HG03280 (cell line): ENCODE results near the gene UBE2L3.
A peak's percentile ranks its signal among the peaks of the same experiment; 100 is the strongest.
"Not testable (repeated sequence)": the region's sequence is repeated elsewhere in the genome, so short reads cannot be mapped to it uniquely, and the experiment has no call there.

ENCODE experiments used
- ATAC-seq: cut with Tn5 transposase; IDR thresholded peaks from one replicate; pipeline ENCODE4 v1.9.1; 2021; ENCODE audit warnings: mild to moderate bottlenecking, moderate library complexity; ENCODE audit not compliant: unreplicated experiment

The UBE2L3 gene

GRCh38 chr22:21567456-21568346 is at the start of gene UBE2L3:
Gene UBE2L3, plus strand, starts transcription at chr22:21567714. Its CDS starts 31 bp downstream, at chr22:21567745.
- peak; percentile 71 for ATAC-seq

GRCh38 chr22:21526705-21527500 is 40.6 kb upstream of the UBE2L3 start:
- not testable (repeated sequence) for ATAC-seq

GRCh38 chr22:21531525-21531924 is 36.0 kb upstream of the UBE2L3 start:
- not testable (repeated sequence) for ATAC-seq

DNA sequence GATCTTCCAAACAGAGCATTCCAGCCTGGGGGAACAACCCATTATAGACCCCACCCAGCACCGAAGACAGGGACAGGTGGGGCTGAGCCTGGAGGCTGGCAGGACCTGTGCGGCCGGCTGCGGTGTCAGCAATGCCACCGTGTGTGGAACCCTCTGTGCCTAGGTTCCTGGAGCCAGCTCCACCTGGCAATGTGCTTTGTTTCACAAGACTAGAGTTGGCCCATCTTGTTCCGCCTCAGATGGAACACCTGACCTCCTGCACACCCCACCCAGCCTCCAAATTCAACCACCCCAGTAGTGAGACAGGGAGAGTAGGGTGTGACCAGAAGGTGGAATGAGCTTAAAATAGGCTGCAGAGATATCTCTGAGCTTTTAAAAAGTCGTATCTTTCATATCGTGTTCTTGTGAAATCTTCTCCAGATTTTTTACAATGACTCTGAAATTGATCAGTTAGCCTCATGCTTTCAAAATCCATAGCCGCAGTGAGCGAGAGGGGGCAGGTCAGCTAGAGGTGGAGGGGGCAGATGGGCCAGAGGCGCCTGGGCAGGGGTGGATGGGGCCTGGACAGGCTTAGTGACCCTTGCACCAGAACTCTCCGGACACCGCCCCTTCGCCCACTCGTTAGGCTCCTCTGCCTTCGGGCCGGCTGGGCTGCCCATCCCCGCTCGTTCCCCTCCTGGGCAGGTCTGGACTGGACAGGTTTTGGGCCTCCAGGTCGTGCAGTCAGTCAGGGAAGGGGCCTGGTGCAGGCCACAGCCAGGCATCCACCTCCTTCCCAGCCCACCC is 34.5 kb upstream of the UBE2L3 start:
- ATAC-seq, result not testable (repeated sequence)

DNA sequence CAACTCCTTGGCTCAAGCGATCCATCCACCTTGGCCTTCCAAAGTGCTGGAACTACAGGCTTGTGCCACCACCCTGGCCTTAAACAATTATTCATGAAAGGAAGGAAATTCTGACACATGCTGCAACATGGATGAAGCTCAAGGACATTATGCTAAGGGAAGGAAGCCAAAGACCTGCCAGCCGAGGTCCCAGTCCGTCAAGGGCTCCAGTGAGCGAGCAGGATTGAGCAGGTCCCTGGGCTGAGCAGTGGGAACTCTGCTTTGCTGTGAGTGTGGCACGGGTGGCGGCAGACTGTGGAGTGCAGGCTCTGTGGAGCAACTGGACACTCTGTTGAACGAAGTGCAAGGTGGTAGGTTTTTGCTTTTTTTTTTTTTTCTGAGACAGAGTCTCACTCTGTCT is 27.7 kb upstream of the UBE2L3 start:
- ATAC-seq, result not testable (repeated sequence)

GRCh38 chr22:21544432-21545322 is 22.8 kb upstream of the UBE2L3 start:
- not testable (repeated sequence) for ATAC-seq

DNA sequence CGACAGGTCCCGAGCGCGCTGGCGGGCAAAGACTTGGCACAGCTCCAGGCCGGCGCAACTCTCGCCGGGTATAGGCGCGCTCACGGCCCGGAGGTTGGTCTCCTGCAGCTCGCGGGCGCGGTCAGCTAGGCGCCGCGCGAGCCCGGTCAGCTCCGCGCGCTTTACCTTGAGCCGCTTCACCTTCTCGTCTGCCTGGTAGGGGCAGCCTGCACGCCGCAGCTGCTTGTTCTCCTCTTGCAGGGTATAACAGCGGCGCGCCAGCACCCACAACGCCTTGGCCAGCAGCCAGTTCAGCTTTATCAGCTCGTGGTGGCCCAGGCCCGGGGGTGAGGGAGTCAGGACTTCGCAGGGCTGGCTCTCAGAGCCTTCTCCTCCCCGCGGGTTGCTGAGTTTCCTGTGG is 18.0 kb upstream of the UBE2L3 start:
- not testable (repeated sequence) for ATAC-seq

DNA sequence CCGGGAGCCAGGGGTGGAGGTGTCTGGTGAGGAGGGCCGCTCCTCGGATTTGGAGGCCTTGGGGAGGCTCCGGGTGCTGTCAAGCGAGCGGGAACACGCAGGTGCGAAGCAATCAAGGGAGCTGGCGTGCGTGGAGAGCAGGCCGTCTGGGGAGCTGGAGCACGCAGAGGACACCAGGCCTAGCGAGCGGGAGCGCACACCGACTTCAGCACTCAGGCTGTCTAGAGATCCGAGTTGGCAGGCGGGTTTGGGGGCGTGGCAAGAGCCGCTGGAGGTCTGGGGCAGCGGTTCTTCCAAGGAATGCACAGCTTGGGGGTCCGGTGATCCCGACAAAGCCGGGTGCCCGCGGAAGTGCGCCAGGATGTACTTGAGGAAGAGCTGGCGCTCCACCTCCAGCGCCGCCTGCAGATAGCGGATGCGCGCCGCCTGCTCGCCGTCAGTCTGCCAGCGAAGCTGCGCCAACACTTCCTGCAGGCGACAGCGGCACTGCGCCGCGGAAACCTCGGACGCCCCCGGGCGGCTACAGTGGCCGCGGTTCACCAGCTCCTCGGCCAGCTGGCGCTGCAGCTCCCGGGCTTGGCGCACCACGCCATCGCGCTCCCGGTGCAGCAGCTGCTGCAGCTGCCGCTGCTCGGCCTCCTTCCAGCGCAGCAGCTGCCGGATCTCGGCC is 17.4 kb upstream of the UBE2L3 start:
- ATAC-seq, result peak; percentile 78

DNA sequence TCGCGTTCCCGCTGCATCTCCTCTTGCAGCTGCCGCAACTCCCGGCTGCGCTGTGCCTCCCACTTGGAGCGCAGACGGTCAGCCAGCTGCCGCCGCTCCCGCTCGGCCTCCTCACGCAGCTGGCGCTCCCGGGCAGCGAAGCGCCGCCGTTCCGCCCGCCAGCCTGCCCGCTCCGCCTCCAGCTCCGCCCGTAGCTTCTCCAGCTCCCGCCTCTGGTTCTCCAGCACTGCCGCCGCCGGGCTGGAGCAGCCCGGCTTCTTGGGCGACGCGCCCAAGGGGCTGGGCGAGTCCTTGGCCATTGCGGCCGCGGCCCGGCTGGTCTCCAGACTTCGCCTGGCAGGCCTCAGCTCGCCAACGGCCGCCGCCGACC is 16.9 kb upstream of the UBE2L3 start:
- peak; percentile 32 for ATAC-seq

- not testable (repeated sequence) for ATAC-seq
Observed at GRCh38 chr22:21551361-21551760, 16.2 kb upstream of the UBE2L3 start, which contains the start of gene RIMBP3C. Gene RIMBP3C, minus strand, starts transcription at chr22:21551461. Its CDS starts 485 bp downstream, at chr22:21550976.

DNA sequence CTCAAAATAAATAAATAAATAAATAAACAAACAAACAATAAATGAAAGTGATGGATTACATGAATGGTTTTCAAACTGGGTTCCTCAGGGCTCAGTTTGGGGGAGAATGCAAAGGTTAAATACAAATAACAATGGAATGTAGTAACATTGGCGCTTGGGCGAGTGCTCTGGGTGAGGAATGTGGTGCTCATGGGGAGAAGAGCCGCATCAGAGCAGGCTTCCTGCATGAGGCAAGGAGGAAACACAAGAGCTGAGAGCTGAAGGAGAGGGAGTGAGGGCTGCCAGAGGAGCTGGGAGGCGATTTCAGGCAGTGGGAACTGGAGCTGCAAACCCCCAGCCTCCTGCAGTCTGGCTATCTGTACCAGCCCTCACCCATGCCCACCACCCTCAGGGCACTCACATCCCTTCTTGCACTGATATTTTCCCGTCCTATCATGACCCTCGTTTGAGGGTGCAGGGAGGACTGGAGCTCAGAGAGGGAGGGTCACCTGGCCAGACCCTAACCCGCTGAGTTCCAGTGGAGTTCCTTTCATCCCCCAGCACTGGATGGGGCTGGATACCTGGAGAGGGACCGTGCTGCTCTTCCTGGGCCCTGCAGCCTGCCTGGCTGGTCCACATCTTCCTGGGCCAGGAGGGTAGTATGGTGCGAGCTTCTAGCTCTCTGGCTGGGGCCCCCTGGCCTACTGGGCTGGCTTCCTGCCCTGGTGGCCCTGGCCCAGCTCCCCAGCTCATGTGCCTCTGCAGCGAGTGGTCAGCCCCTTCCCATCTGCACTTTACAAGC is 8.0 kb upstream of the UBE2L3 start:
- not testable (repeated sequence) for ATAC-seq

DNA sequence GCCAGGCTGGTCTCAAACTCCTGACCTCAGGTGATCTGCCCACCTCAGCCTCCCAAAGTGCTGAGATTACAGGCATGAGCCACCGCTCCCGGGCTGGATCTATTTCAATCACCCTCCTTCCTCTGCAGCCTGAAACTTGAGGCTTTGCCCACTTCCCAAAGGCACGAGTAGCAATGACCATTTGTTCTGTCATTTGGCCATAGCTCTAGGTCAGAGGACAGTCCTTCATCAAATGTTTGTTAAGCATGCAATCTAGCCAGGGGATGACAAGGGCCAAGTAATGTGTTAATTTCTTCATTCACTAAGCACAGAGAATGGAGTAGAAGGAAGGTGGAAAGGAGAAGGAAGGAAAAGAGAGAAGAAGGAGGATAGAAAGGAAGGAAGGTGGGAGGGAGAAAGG is 6.9 kb upstream of the UBE2L3 start:
- ATAC-seq, result not testable (repeated sequence)

DNA sequence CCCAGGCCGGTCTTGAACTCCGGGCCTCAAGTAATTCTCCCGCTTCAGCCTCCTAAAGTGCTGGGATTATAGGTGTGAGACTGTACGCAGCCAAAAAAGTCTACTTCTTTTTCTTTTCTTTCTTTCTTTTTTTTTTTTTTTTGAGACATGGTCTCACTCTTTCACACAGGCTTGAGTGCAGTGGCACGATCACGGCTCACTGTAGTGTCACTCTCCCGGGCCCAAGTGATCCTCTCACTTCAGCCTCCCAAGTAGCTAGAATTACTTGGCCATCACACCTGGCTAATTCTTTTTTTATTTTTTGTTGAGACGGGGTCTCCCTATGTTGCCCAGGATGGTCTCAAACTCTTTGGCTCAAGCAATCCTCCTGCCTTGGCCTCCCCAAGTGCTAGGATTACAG is 3.6 kb upstream of the UBE2L3 start:
- ATAC-seq, result no peak

DNA sequence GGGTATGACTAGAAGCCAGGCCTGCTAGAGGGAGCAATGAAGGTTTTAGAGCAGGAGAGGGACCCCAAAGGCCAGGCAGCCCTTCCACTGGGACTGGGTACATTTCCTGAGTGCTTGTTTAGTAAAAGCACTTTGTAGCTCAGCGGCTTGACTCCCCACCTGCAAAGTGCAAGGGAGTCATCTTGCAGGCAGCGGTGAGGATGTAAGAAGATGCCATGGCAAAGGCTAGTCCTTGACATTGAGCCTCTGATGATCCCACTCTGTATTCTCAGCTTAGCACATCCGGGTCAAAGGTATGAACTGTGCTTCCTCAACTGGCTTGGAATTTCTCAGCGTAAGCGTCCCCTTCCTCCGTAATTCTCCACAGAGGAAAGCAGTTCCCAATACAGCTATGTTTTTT is 3.1 kb upstream of the UBE2L3 start:
- no peak for ATAC-seq

GRCh38 chr22:21568347-21569075 is 997 bp downstream of the UBE2L3 start:
- peak; percentile 33 for ATAC-seq

- ATAC-seq, result not testable (repeated sequence)
Observed at GRCh38 chr22:21569076-21569427, 1.5 kb downstream of the UBE2L3 start.

- ATAC-seq, result no peak
Observed at GRCh38 chr22:21569459-21570170, 2.1 kb downstream of the UBE2L3 start.
